Measurements from ENCODE around the gene CA10.

GRCh38 chr17:51687887-51688286 lies 470.6 kb downstream of the CA10 start:
- TF ChIP-seq CTCF (IDR thresholded peaks at IDR 0.05) (no peak), POLR2A (IDR thresholded peaks at IDR 0.05) (no peak)
